Trophoblast cell (in vitro differentiated cells and primary cell): ENCODE measurements around the gene SPTLC2. TPM values are rescaled to one million over a fixed set of nuclear protein-coding genes. Genes with fewer than 3 reads are reported as not detected.
A peak's percentile ranks its signal among the peaks of the same experiment; 100 is the strongest.
"Not testable (repeated sequence)": the region's sequence is repeated elsewhere in the genome, so short reads cannot be mapped to it uniquely, and the experiment has no call there.

ENCODE experiments used
- DNase-seq, 2 donors: peaks; one replicate each; pipeline ENCODE4 v3.0.0-alpha.2; 2016
- H2AFZ ChIP-seq: 2 replicates; pipeline ENCODE4 v1.6.1; 2013; ENCODE audit warnings: low read length, moderate library complexity, mild to moderate bottlenecking; ENCODE audit not compliant: insufficient read depth, poor library complexity
- H2AK5ac ChIP-seq: 2 replicates; pipeline ENCODE4 v1.6.1; 2013; ENCODE audit warnings: mild to moderate bottlenecking, low read length
- H2BK120ac ChIP-seq: 2 replicates; pipeline ENCODE4 v1.6.1; 2013; ENCODE audit warnings: low read length, mild to moderate bottlenecking, moderate library complexity; ENCODE audit not compliant: insufficient read depth, poor library complexity
- H2BK12ac ChIP-seq: 2 replicates; pipeline ENCODE4 v1.6.1; 2013; ENCODE audit warnings: mild to moderate bottlenecking, low read length, moderate library complexity
- H2BK5ac ChIP-seq: 2 replicates; pipeline ENCODE4 v1.6.1; 2013; ENCODE audit warnings: low read length, low read depth, moderate library complexity, mild to moderate bottlenecking; ENCODE audit not compliant: poor library complexity
- H3K14ac ChIP-seq: 2 replicates; pipeline ENCODE4 v1.6.1; 2013; ENCODE audit warnings: mild to moderate bottlenecking, low read length
- H3K18ac ChIP-seq: 2 replicates; pipeline ENCODE4 v1.6.1; 2013; ENCODE audit warnings: mild to moderate bottlenecking, low read length
- H3K23ac ChIP-seq: 2 replicates; pipeline ENCODE4 v1.6.1; 2013; ENCODE audit warnings: low read length
- H3K27ac ChIP-seq: 2 replicates; pipeline ENCODE4 v1.5.1; 2013; ENCODE audit warnings: low read depth, mild to moderate bottlenecking, inconsistent platforms, low read length, moderate library complexity
- H3K27me3 ChIP-seq: 2 replicates; pipeline ENCODE4 v1.6.1; 2013; ENCODE audit warnings: inconsistent platforms, mild to moderate bottlenecking, low read length, moderate library complexity; ENCODE audit not compliant: insufficient read depth
- H3K36me3 ChIP-seq, 2 experiments: 1 replicate in 1 of 2; 2 replicates in 1 of 2; pipeline ENCODE4 v1.6.1; 2013; ENCODE audit warnings: low read length in 2 of 2, mild to moderate bottlenecking in 2 of 2, moderate library complexity in 1 of 2; ENCODE audit not compliant: insufficient read depth in 2 of 2, control insufficient read depth in 1 of 2
- H3K4ac ChIP-seq: 2 replicates; pipeline ENCODE4 v1.6.1; 2013; ENCODE audit warnings: low read depth, mild to moderate bottlenecking, low read length, moderate library complexity
- H3K4me1 ChIP-seq, 2 experiments: 1 replicate in 1 of 2; 2 replicates in 1 of 2; pipeline ENCODE4 v1.6.1; 2013; ENCODE audit warnings: low read length in 2 of 2, mild to moderate bottlenecking in 2 of 2, moderate library complexity in 1 of 2; ENCODE audit not compliant: insufficient read depth in 2 of 2, control insufficient read depth in 1 of 2
- H3K4me2 ChIP-seq: 2 replicates; pipeline ENCODE4 v1.6.1; 2013; ENCODE audit warnings: inconsistent platforms, mild to moderate bottlenecking, low read length, moderate library complexity
- H3K4me3 ChIP-seq: 2 replicates; pipeline ENCODE4 v1.5.1; 2013; ENCODE audit warnings: mild to moderate bottlenecking, low read depth, low read length, inconsistent platforms
- H3K79me1 ChIP-seq: one replicate; pipeline ENCODE4 v1.6.1; 2013; ENCODE audit warnings: low read length
- H3K79me2 ChIP-seq: 2 replicates; pipeline ENCODE4 v1.6.1; 2013; ENCODE audit warnings: low read length, mild to moderate bottlenecking; ENCODE audit not compliant: control insufficient read depth, insufficient read depth, poor library complexity
- H3K9ac ChIP-seq: 2 replicates; pipeline ENCODE4 v1.6.1; 2013; ENCODE audit warnings: mild to moderate bottlenecking, low read length
- H3K9me3 ChIP-seq: 2 replicates; pipeline ENCODE4 v1.6.1; 2013; ENCODE audit warnings: low read depth, mild to moderate bottlenecking, control low read depth, inconsistent platforms, low read length; ENCODE audit not compliant: insufficient read depth
- H4K12ac ChIP-seq: 2 replicates; pipeline ENCODE4 v1.6.1; 2013; ENCODE audit warnings: low read depth, mild to moderate bottlenecking, low read length, moderate library complexity
- H4K8ac ChIP-seq: 2 replicates; pipeline ENCODE4 v1.6.1; 2013; ENCODE audit warnings: low read depth, mild to moderate bottlenecking, low read length, moderate library complexity
- H4K91ac ChIP-seq: one replicate; pipeline ENCODE4 v1.6.1; 2013; ENCODE audit warnings: low read depth, mild to moderate bottlenecking, low read length, moderate library complexity
- WGBS: extraction: QIAGEN DNeasy Blood & Tissue Kit; methylation state at CpG from one replicate; pipeline ENCODE4 v1.1.7; 2013; ENCODE audit warnings: missing lambda C conversion rate; ENCODE audit not compliant: insufficient read length, insufficient coverage; ENCODE audit errors: extremely low coverage; 5-methylcytosine and 5-hydroxymethylcytosine counted together
- polyA plus RNA-seq: library from polyadenylated mRNA; stranded (reverse); fragments of 200-250 nt; gene quantifications from 2 replicates; pipeline ENCODE4 v1.2.3, GENCODE V29; 2013

The SPTLC2 gene
- polyA plus RNA-seq = 15.6 and 15.9 TPM in 2 replicates

- Histone ChIP-seq H3K4me3 (peak within 1 kb of the TSS; percentile 100), H2AK5ac (no peak within 1 kb of the TSS), H3K4me2 (peak within 1 kb of the TSS; percentile 75), H4K91ac (peak within 1 kb of the TSS; percentile 77), H2BK120ac (peak within 1 kb of the TSS; percentile 73), H3K79me2 (peaks cover 5% of the 10 kb centered on the region), H2BK12ac (no peak within 1 kb of the TSS), H2AFZ (peak within 1 kb of the TSS; percentile 80), H2BK5ac (peak within 1 kb of the TSS; percentile 65), H3K27me3 (no peaks in the 10 kb centered on the region), H3K9ac (peak within 1 kb of the TSS; percentile 90), H4K12ac (peak within 1 kb of the TSS; percentile 89), H3K14ac (peak within 1 kb of the TSS; percentile 91), H3K79me1 (peaks cover 7% of the 10 kb centered on the region), H3K36me3 (no peaks in the 10 kb centered on the region), H3K27ac (peak within 1 kb of the TSS; percentile 81), H3K18ac (peak within 1 kb of the TSS; percentile 91), H4K8ac (peak within 1 kb of the TSS; percentile 86), H3K9me3 (no peaks in the 10 kb centered on the region), H3K4ac (peak within 1 kb of the TSS; percentile 82), H3K4me1 (no peaks in the 10 kb centered on the region), H3K23ac (no peak within 1 kb of the TSS)
- no CpG with 5 or more reads among the region's 58 CpGs for WGBS
- peak; percentile 99 to 100 for DNase-seq
Measured at GRCh38 chr14:77616454-77617229, at the start of gene SPTLC2. TSS of gene SPTLC2 (minus strand) at chr14:77616637. CDS start at chr14:77616579, 58 bp downstream.

GRCh38 chr14:77663293-77663692 is 46.9 kb upstream of the SPTLC2 start:
- WGBS = no CpG with 5 or more reads among the region's 6 CpGs

GRCh38 chr14:77661562-77661961 is 45.1 kb upstream of the SPTLC2 start:
- not testable (repeated sequence) for H3K79me2 ChIP-seq, H4K12ac ChIP-seq, H2AFZ ChIP-seq, H3K4me3 ChIP-seq, H3K4me2 ChIP-seq, H3K9ac ChIP-seq, H2AK5ac ChIP-seq, H3K9me3 ChIP-seq, H3K79me1 ChIP-seq, H3K23ac ChIP-seq, H4K91ac ChIP-seq, H2BK12ac ChIP-seq, H3K27ac ChIP-seq, H3K4me1 ChIP-seq, H4K8ac ChIP-seq, H3K27me3 ChIP-seq, H3K36me3 ChIP-seq, H3K14ac ChIP-seq, H2BK120ac ChIP-seq, H2BK5ac ChIP-seq, H3K4ac ChIP-seq, H3K18ac ChIP-seq
- peak; percentile 36 to 58 for DNase-seq
- WGBS = no CpG with 5 or more reads among the region's 9 CpGs

More at GRCh38 chr14:77663293-77663692, 46.9 kb upstream of the SPTLC2 start:
- Histone ChIP-seq H3K79me1 (no peaks in the 10 kb centered on the region), H3K9me3 (no peaks in the 10 kb centered on the region), H3K27ac (no peak overlapping the region), H4K8ac (no peak overlapping the region), H2BK5ac (no peak overlapping the region), H3K4me2 (no peak overlapping the region), H4K12ac (no peak overlapping the region), H3K79me2 (no peaks in the 10 kb centered on the region), H3K9ac (no peak overlapping the region), H3K14ac (no peak overlapping the region), H3K36me3 (no peaks in the 10 kb centered on the region), H4K91ac (no peak overlapping the region), H2AK5ac (no peak overlapping the region), H2AFZ (no peak overlapping the region), H3K18ac (no peak overlapping the region), H2BK120ac (no peak overlapping the region), H3K27me3 (no peaks in the 10 kb centered on the region), H2BK12ac (no peak overlapping the region), H3K4me1 (no peaks in the 10 kb centered on the region), H3K4me3 (no peak overlapping the region), H3K23ac (no peak overlapping the region), H3K4ac (no peak overlapping the region)
- DNase-seq = peak; percentile 88 to 93

- Histone ChIP-seq H3K9me3 (no peaks in the 10 kb centered on the region), H2BK5ac (no peak overlapping the region), H3K36me3 (no peaks in the 10 kb centered on the region), H3K79me2 (no peaks in the 10 kb centered on the region), H3K27ac (no peak overlapping the region), H2AFZ (no peak overlapping the region), H3K4ac (no peak overlapping the region), H3K27me3 (no peaks in the 10 kb centered on the region), H2AK5ac (no peak overlapping the region), H3K4me3 (no peak overlapping the region), H3K79me1 (no peaks in the 10 kb centered on the region), H2BK12ac (no peak overlapping the region), H2BK120ac (no peak overlapping the region), H4K8ac (no peak overlapping the region), H3K14ac (no peak overlapping the region), H3K9ac (no peak overlapping the region), H3K18ac (no peak overlapping the region), H3K23ac (no peak overlapping the region), H4K91ac (no peak overlapping the region), H3K4me2 (no peak overlapping the region), H4K12ac (no peak overlapping the region), H3K4me1 (no peaks in the 10 kb centered on the region)
- no peak for DNase-seq
- no CpG with 5 or more reads among the region's 7 CpGs for WGBS
Measured at GRCh38 chr14:77660754-77661153, 44.3 kb upstream of the SPTLC2 start.
